ENCODE data around the gene NEDD4L. TPM values are rescaled to one million over a fixed set of nuclear protein-coding genes. Genes with fewer than 3 reads are reported as not detected.

The NEDD4L gene
- total RNA-seq, 1 donor from 2014 or later: 162 TPM

DNA sequence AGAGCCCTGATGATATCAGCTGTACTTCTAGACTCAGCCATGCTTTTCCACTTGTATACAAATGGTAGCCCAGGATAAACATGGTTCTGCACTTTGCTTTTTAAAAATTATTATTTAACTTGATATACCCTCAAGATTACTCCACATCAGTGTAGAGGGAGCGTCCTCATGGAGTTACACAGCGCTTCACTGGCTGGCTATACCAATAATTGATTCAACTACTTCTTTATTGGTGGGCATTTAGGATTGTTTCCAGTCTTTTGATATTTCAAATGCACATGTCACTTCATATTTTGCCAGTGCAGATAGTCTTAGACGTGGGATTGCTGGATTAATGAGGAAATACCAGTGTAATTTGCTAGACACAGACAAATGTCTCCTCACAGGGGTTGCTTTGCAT, 10.8 kb upstream of the NEDD4L start:
- TF ChIP-seq, protein P1, sequence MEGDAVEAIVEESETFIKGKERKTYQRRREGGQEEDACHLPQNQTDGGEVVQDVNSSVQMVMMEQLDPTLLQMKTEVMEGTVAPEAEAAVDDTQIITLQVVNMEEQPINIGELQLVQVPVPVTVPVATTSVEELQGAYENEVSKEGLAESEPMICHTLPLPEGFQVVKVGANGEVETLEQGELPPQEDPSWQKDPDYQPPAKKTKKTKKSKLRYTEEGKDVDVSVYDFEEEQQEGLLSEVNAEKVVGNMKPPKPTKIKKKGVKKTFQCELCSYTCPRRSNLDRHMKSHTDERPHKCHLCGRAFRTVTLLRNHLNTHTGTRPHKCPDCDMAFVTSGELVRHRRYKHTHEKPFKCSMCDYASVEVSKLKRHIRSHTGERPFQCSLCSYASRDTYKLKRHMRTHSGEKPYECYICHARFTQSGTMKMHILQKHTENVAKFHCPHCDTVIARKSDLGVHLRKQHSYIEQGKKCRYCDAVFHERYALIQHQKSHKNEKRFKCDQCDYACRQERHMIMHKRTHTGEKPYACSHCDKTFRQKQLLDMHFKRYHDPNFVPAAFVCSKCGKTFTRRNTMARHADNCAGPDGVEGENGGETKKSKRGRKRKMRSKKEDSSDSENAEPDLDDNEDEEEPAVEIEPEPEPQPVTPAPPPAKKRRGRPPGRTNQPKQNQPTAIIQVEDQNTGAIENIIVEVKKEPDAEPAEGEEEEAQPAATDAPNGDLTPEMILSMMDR (IDR thresholded peaks at IDR 0.05; ENCODE audit: unreplicated experiment): no peak
- Mint-ChIP-seq H3K27me3 (peaks cover 4% of the 10 kb centered on the region), H3K9me3 (ENCODE audit: low read depth) (no peaks in the 10 kb centered on the region), H3K36me3 (ENCODE audit: insufficient read depth) (no peaks in the 10 kb centered on the region), H3K27ac (no peak overlapping the region), H3K4me1 (ENCODE audit: low read depth) (peaks cover 18% of the 10 kb centered on the region), H3K4me3 (ENCODE audit: low read depth) (no peak overlapping the region)
- DNase-seq (ENCODE audit: low spot score, unreplicated experiment): no peak

DNA sequence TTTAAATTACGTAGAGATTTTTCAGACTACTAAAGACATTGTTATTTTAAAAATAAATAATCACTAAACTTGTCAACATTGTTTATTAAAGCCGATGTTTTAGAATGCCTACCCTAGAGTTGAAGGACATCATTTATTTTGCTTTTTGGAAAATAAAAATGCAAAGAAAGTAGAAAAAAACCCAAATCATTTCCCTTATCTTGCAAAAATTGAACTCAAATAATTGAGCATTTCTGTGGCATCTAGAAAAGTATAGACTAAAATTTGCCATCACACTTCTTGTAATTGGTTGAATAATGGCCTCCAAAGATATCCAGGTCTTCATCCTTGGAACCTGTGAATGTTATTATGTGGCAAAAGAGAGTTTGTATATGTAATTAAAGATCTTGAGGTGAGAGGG, 9.7 kb upstream of the NEDD4L start:
- no peak overlapping the region for H3K4me3 Mint-ChIP-seq (ENCODE audit: low read depth)
- H3K27ac Mint-ChIP-seq: no peak overlapping the region
- DNase-seq (ENCODE audit: low spot score, unreplicated experiment): no peak
- H3K36me3 Mint-ChIP-seq (ENCODE audit: insufficient read depth): no peaks in the 10 kb centered on the region
- no peaks in the 10 kb centered on the region for H3K9me3 Mint-ChIP-seq (ENCODE audit: low read depth)
- H3K27me3 Mint-ChIP-seq: peaks cover 4% of the 10 kb centered on the region
- TF ChIP-seq, protein P1 (IDR thresholded peaks at IDR 0.05; ENCODE audit: unreplicated experiment): no peak
- peaks cover 22% of the 10 kb centered on the region for H3K4me1 Mint-ChIP-seq (ENCODE audit: low read depth)

DNA sequence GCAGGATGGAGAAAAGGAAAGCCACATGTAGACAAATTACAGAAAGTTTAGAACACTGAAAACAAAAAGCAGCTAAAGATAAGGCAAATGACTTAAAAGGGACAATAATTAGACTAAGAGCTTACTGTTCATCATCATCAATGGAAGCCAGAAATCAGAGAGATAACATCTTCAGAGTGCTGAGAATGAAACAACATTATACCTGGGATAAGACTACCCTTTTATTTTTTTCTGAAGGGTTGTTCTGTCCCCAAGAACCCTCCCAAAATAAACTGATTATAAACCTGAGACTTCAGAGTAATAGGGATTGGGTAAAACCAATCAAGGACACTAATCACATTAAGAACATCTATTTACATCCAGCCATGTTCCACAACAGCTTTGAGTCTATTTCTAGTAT, 6.9 kb upstream of the NEDD4L start:
- no peak for DNase-seq (ENCODE audit: low spot score, unreplicated experiment)
- no peaks in the 10 kb centered on the region for H3K9me3 Mint-ChIP-seq (ENCODE audit: low read depth)
- no peaks in the 10 kb centered on the region for H3K36me3 Mint-ChIP-seq (ENCODE audit: insufficient read depth)
- no peak overlapping the region for H3K4me3 Mint-ChIP-seq (ENCODE audit: low read depth)
- H3K4me1 Mint-ChIP-seq (ENCODE audit: low read depth): peaks cover 25% of the 10 kb centered on the region
- TF ChIP-seq, protein P1 (IDR thresholded peaks at IDR 0.05; ENCODE audit: unreplicated experiment): no peak
- H3K27me3 Mint-ChIP-seq: peaks cover 4% of the 10 kb centered on the region
- no peak overlapping the region for H3K27ac Mint-ChIP-seq

DNA sequence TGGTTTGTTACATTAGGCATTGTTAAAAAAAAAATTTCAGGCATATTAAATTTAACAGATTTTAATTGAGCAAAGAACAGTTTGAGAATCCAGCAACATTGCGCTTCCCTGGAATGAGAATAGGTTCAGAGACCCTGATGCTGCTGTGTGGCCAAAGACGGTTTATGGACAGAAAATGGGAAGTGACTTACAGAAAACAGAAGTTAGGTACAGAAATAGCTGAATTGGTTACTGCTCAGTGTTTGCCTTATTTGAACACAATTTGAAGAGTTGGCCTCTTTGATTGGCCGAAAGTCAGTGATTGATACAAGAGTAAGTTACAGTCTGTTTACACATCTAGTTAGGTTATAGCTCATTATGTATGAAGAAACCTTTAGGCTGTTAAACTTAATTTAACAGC, 6.0 kb upstream of the NEDD4L start:
- TF ChIP-seq, protein P1 (IDR thresholded peaks at IDR 0.05; ENCODE audit: unreplicated experiment): no peak
- H3K4me3 Mint-ChIP-seq (ENCODE audit: low read depth): no peak overlapping the region
- H3K9me3 Mint-ChIP-seq (ENCODE audit: low read depth): no peaks in the 10 kb centered on the region
- peaks cover 4% of the 10 kb centered on the region for H3K27me3 Mint-ChIP-seq
- H3K4me1 Mint-ChIP-seq (ENCODE audit: low read depth): peaks cover 29% of the 10 kb centered on the region
- no peaks in the 10 kb centered on the region for H3K36me3 Mint-ChIP-seq (ENCODE audit: insufficient read depth)
- no peak overlapping the region for H3K27ac Mint-ChIP-seq
- DNase-seq (ENCODE audit: low spot score, unreplicated experiment): no peak

DNA sequence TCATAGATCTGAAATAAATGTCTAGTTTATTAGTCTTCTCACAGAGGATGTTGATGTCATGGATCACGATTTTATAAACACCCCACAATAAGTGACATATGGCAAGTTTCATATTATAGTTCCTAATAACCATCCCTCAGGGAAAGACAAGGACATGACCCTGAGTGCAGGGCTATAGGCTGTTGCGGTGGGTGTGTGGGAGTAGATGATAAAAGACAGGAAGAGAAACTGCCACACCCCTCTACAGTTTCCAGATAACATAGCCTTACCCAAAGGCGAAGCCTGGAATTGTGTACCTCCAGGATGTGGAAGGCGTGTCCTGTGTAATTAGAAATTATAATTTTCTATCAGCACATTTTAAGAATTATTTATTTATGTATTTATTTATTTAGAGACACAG, 2.4 kb upstream of the NEDD4L start:
- no peak overlapping the region for H3K27ac Mint-ChIP-seq
- peak overlapping the region; percentile 58 for H3K4me3 Mint-ChIP-seq (ENCODE audit: low read depth)
- H3K36me3 Mint-ChIP-seq (ENCODE audit: insufficient read depth): no peaks in the 10 kb centered on the region
- DNase-seq (ENCODE audit: low spot score, unreplicated experiment): no peak
- no peaks in the 10 kb centered on the region for H3K9me3 Mint-ChIP-seq (ENCODE audit: low read depth)
- no peaks in the 10 kb centered on the region for H3K27me3 Mint-ChIP-seq
- H3K4me1 Mint-ChIP-seq (ENCODE audit: low read depth): peaks cover 33% of the 10 kb centered on the region
- TF ChIP-seq, protein P1 (IDR thresholded peaks at IDR 0.05; ENCODE audit: unreplicated experiment): no peak
